Hindlimb muscle (tissue), 1 donor: Measurements from ENCODE around the gene ERCC5. TPM values are rescaled to one million over a fixed set of nuclear protein-coding genes. Genes with fewer than 3 reads are reported as not detected.
A peak's percentile ranks its signal among the peaks of the same experiment; 100 is the strongest.

Source experiments
- DNase-seq: peaks from one replicate; pipeline ENCODE4 v3.0.0-alpha.2; 2013
- polyA plus RNA-seq: library from polyadenylated mRNA; unstranded; fragments of 120-200 nt; gene quantifications from one replicate; pipeline ENCODE4 v1.2.1, GENCODE V29; 2013; ENCODE audit not compliant: insufficient read length

ERCC5 gene
- polyA plus RNA-seq = 45.5 TPM

- peak; percentile 98 for DNase-seq
Observed at GRCh38 chr13:102845630-102846260, at the start of gene ERCC5. ERCC5 (plus strand) TSS chr13:102846032; CDS start chr13:102846267, 235 bp downstream.

GRCh38 chr13:102798581-102799425, 47.0 kb upstream of the ERCC5 start, which contains the start of the genes BIVM and POGLUT2:
BIVM (plus strand) TSS chr13:102799119; CDS start chr13:102807268, 8,149 bp downstream.
POGLUT2 (minus strand) TSS chr13:102798976; CDS start chr13:102798670, 306 bp downstream.
- DNase-seq = peak; percentile 93

GRCh38 chr13:102799426-102800144, 46.2 kb upstream of the ERCC5 start:
- DNase-seq = peak; percentile 41

- DNase-seq = peak; percentile 87
Observed at GRCh38 chr13:102800145-102801041, 45.4 kb upstream of the ERCC5 start.

- no peak for DNase-seq
Observed at GRCh38 chr13:102805680-102806079, 40.2 kb upstream of the ERCC5 start.

- no peak for DNase-seq
Observed at GRCh38 chr13:102807699-102808098, 38.1 kb upstream of the ERCC5 start.

- no peak for DNase-seq
Observed at GRCh38 chr13:102812611-102813287, 33.1 kb upstream of the ERCC5 start.

GRCh38 chr13:102814025-102814607, 31.7 kb upstream of the ERCC5 start:
- no peak for DNase-seq

GRCh38 chr13:102814793-102815192, 31.0 kb upstream of the ERCC5 start:
- DNase-seq = no peak

GRCh38 chr13:102815788-102816187, 30.0 kb upstream of the ERCC5 start:
- DNase-seq = no peak

- DNase-seq = no peak
Observed at GRCh38 chr13:102816708-102817107, 29.1 kb upstream of the ERCC5 start.

- DNase-seq = no peak
Observed at GRCh38 chr13:102817241-102817640, 28.6 kb upstream of the ERCC5 start.

GRCh38 chr13:102817907-102818306, 27.9 kb upstream of the ERCC5 start:
- DNase-seq = no peak

- no peak for DNase-seq
Observed at GRCh38 chr13:102825400-102825799, 20.4 kb upstream of the ERCC5 start.

GRCh38 chr13:102825921-102826706, 19.7 kb upstream of the ERCC5 start:
- DNase-seq = no peak

- no peak for DNase-seq
Observed at GRCh38 chr13:102830646-102831045, 15.2 kb upstream of the ERCC5 start.

GRCh38 chr13:102836471-102836870, 9.4 kb upstream of the ERCC5 start:
- DNase-seq = no peak

- DNase-seq = no peak
Observed at GRCh38 chr13:102838273-102838672, 7.6 kb upstream of the ERCC5 start.

- no peak for DNase-seq
Observed at GRCh38 chr13:102838982-102839381, 6.8 kb upstream of the ERCC5 start.

GRCh38 chr13:102839462-102839861, 6.4 kb upstream of the ERCC5 start:
- DNase-seq = no peak
